ENCODE data around the gene RIMKLB.

Gene RIMKLB

GRCh38 chr12:8829125-8829518 lies 131.3 kb downstream of the RIMKLB start:
- Histone ChIP-seq H3K9ac (ENCODE audit: low read length) (no peak overlapping the region), H3K4me2 (ENCODE audit: low read depth, low read length, poor library complexity, severe bottlenecking) (no peak overlapping the region), H4K20me1 (ENCODE audit: low read depth, low read length) (no peaks in the 10 kb centered on the region), H3F3A (ENCODE audit: insufficient read depth) (no peaks in the 10 kb centered on the region), H3K36me3 (ENCODE audit: low read length) (no peaks in the 10 kb centered on the region), H3K9me2 (replicated peaks; ENCODE audit: insufficient read depth, low read length) (no peaks in the 10 kb centered on the region), H3K9me3 (ENCODE audit: insufficient read depth, low read length) (no peaks in the 10 kb centered on the region), H3K27me3 (ENCODE audit: low read length) (no peaks in the 10 kb centered on the region), H3K79me2 (ENCODE audit: insufficient read depth, low read length) (no peaks in the 10 kb centered on the region), H2AFZ (ENCODE audit: low read depth, low read length, severe bottlenecking) (no peak overlapping the region), H3K27ac (ENCODE audit: low read depth, low read length) (no peak overlapping the region), H3K4me3 (ENCODE audit: insufficient read depth, low read length, poor library complexity, severe bottlenecking) (no peak overlapping the region)
- no peak for TF ChIP-seq EZH2phosphoT487 (conservative IDR thresholded peaks at IDR 0.05; ENCODE audit: low read length)
- TF ChIP-seq, protein P1, sequence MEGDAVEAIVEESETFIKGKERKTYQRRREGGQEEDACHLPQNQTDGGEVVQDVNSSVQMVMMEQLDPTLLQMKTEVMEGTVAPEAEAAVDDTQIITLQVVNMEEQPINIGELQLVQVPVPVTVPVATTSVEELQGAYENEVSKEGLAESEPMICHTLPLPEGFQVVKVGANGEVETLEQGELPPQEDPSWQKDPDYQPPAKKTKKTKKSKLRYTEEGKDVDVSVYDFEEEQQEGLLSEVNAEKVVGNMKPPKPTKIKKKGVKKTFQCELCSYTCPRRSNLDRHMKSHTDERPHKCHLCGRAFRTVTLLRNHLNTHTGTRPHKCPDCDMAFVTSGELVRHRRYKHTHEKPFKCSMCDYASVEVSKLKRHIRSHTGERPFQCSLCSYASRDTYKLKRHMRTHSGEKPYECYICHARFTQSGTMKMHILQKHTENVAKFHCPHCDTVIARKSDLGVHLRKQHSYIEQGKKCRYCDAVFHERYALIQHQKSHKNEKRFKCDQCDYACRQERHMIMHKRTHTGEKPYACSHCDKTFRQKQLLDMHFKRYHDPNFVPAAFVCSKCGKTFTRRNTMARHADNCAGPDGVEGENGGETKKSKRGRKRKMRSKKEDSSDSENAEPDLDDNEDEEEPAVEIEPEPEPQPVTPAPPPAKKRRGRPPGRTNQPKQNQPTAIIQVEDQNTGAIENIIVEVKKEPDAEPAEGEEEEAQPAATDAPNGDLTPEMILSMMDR (IDR thresholded peaks at IDR 0.05; ENCODE audit: insufficient read depth, low read length, poor library complexity, severe bottlenecking), result no peak

DNA sequence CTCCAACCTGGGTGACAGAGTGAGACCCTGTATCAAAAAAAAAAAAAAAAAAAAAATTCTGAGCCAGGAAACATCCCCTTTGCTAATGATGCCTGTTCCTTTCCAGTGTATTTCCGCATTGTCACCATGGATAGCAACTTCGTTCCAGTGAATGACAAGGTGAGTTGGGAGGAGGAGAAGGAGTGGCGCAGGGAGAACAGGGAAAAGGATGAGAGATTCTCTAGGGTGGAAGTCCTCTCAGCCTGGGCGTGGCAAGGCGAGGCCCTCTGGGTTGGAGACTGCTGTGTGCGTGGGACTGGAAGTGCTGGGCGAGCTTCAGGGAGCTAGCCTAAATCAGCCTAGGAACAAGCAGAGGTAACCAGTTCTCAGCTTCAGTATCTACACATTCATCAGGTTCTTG lies 131.8 kb downstream of the RIMKLB start:
- Histone ChIP-seq H3K27ac (ENCODE audit: low read depth, low read length) (no peak overlapping the region), H3K36me3 (ENCODE audit: low read length) (no peaks in the 10 kb centered on the region), H3F3A (ENCODE audit: insufficient read depth) (no peaks in the 10 kb centered on the region), H3K9ac (ENCODE audit: low read length) (no peak overlapping the region), H3K9me3 (ENCODE audit: insufficient read depth, low read length) (no peaks in the 10 kb centered on the region), H3K4me3 (ENCODE audit: insufficient read depth, low read length, poor library complexity, severe bottlenecking) (no peak overlapping the region), H3K27me3 (ENCODE audit: low read length) (no peaks in the 10 kb centered on the region), H4K20me1 (ENCODE audit: low read depth, low read length) (no peaks in the 10 kb centered on the region), H3K4me2 (ENCODE audit: low read depth, low read length, poor library complexity, severe bottlenecking) (no peak overlapping the region), H2AFZ (ENCODE audit: low read depth, low read length, severe bottlenecking) (no peak overlapping the region), H3K79me2 (ENCODE audit: insufficient read depth, low read length) (no peaks in the 10 kb centered on the region), H3K9me2 (replicated peaks; ENCODE audit: insufficient read depth, low read length) (no peaks in the 10 kb centered on the region)
- TF ChIP-seq, protein P1 (IDR thresholded peaks at IDR 0.05; ENCODE audit: insufficient read depth, low read length, poor library complexity, severe bottlenecking), result no peak
- TF ChIP-seq EZH2phosphoT487 (conservative IDR thresholded peaks at IDR 0.05; ENCODE audit: low read length), result no peak

DNA sequence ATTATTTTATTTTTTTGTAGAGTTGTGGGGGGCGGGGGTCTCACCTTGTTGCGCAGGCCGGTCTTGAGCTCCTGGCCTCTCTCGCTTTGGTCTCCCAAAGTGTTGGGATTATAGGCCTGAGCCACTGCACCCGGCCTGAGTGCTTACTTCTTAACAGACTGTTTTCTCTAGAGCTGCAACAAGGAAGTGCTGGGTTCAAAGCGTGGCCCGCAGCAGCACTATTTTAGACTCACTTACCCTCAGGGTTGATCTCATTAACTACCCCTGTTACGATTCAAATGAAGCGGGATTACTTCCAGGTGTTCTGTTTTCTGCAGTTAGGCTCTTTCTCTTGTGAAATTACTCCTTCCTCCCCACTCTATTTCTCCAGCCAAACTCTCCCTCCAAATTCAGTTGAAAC lies 133.3 kb downstream of the RIMKLB start:
- no peak overlapping the region for H3K27ac ChIP-seq (ENCODE audit: low read depth, low read length)

More for the DNA sequence above, 133.3 kb downstream of the RIMKLB start:
- H3K36me3 ChIP-seq (ENCODE audit: low read length), result no peaks in the 10 kb centered on the region
- H2AFZ ChIP-seq (ENCODE audit: low read depth, low read length, severe bottlenecking), result no peak overlapping the region
- H3K27me3 ChIP-seq (ENCODE audit: low read length), result no peaks in the 10 kb centered on the region
- no peaks in the 10 kb centered on the region for H4K20me1 ChIP-seq (ENCODE audit: low read depth, low read length)
- H3K9ac ChIP-seq (ENCODE audit: low read length), result no peak overlapping the region
- H3K4me3 ChIP-seq (ENCODE audit: insufficient read depth, low read length, poor library complexity, severe bottlenecking), result no peak overlapping the region
- H3K9me2 ChIP-seq (replicated peaks; ENCODE audit: insufficient read depth, low read length), result no peaks in the 10 kb centered on the region
- no peak overlapping the region for H3K4me2 ChIP-seq (ENCODE audit: low read depth, low read length, poor library complexity, severe bottlenecking)
- H3K79me2 ChIP-seq (ENCODE audit: insufficient read depth, low read length), result no peaks in the 10 kb centered on the region
- no peaks in the 10 kb centered on the region for H3K9me3 ChIP-seq (ENCODE audit: insufficient read depth, low read length)
- TF ChIP-seq, protein P1 (IDR thresholded peaks at IDR 0.05; ENCODE audit: insufficient read depth, low read length, poor library complexity, severe bottlenecking), result no peak
- TF ChIP-seq EZH2phosphoT487 (conservative IDR thresholded peaks at IDR 0.05; ENCODE audit: low read length), result no peak
- no peaks in the 10 kb centered on the region for H3F3A ChIP-seq (ENCODE audit: insufficient read depth)

Measured in SU-DHL-6 (cell line).